ENCODE results near the gene EIF3D.
"Not testable (repeated sequence)": the region's sequence is repeated elsewhere in the genome, so short reads cannot be mapped to it uniquely, and the experiment has no call there.

EIF3D gene

GRCh38 chr22:36548606-36549005 is 19.6 kb upstream of the EIF3D start:
- DNase-seq, result no peak

GRCh38 chr22:36546932-36547331 is 18.0 kb upstream of the EIF3D start:
- DNase-seq, result no peak

DNA sequence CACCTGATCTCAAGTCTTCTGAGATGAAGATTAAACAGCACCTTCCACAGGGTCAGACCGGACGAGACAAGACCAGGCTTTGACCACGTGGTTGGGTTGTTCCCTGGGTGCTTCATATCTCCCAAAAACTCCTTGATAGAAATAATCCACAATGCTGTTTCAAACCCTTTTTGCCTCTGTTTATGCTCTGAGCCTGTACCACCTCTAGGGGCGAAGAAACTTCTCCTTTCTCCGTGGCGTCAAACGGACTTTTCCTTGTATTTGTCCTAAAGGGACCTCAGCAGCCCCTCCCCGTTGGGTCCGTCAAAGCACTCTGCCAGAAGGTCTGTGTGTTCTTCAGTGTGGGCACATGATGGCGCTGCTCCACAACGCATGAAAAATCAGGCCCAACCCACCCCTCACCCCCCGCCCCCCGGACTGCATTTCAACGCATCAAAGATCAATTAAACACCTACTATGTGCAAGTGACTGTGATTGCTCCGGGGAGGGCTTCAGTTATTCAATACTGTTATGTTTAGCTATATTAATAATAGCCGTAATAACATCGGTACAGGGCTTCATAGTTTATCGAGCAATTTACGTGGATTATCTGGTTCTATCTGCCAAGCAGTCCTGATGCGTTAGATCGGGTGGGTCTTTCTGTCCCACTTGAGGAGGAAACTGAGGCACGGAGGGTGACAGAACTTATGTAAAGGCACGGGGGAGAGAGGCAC is 17.3 kb upstream of the EIF3D start:
- peak; percentile 14 for DNase-seq

DNA sequence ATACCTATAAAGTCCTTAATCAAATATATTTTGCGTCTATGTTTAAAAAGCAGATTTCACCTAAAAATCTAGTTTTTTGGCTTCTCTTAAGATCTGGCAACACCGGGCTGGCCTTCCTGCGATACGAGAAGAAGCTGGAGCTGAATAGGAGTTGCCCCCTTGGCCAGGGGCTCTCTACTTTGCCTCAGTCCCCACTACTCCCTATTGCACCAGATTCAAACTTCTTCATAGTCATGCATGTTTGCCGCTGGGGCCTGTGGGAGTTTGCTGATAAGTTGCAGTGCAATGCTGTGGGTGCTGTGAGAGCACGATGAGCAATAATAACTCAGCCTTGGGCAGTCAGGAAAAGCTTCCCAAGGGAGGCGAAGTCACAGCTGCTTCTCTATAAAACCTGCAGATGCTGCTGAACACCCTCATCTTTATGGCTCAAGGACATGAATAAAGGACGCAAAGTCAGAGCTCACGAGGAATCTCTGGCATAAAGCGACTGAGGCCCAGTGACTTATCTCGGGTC is 15.2 kb upstream of the EIF3D start:
- no peak for DNase-seq

- no peak for DNase-seq
These were observed 13.0 kb upstream of the EIF3D start for GRCh38 chr22:36541831-36542411.

- no peak for DNase-seq
These were observed 12.1 kb upstream of the EIF3D start for GRCh38 chr22:36540867-36541642.

GRCh38 chr22:36538529-36538928 is 9.6 kb upstream of the EIF3D start:
- DNase-seq, result no peak

DNA sequence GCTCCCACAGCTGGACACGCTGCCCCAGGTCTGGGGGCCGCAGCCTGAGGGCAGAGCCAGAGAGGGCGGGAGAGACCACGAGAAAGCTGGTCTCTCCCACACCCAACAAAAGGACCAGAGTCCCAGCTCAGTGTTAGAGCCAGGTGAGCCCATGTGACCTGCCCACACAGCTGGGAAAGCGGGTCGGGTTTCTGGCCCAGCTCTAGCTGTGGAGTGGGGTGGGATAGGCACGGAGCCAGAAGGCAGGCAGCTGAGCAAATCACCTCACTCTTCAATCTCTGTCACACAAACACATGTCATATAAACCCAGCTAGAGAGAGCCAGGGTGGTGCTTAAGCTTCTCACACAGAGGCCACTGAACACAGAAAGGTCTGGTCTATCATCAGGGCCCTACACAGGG is 7.8 kb upstream of the EIF3D start:
- DNase-seq, result no peak

DNA sequence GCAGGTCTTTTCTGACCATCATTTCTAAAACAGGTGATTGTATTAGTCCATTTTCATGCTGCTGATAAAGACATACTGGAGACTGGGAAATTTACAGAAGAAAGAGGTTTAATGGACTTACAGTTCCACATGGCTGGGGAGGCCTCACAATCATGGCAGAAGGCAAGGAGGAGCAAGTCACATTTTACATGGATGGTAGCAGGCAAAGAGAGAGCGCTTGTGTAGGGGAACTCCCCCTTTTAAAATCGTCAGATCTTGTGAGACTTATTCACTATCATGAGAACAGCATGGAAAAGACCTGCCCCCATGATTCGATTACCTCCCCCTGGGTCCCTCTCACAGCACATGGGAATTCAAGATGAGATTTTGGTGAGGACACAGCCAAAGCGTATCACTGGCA is 4.4 kb upstream of the EIF3D start:
- not testable (repeated sequence) for DNase-seq

- DNase-seq, result no peak
These were observed 3.5 kb upstream of the EIF3D start for GRCh38 chr22:36532466-36532865.

- DNase-seq, result no peak
These were observed 625 bp downstream of the EIF3D start for GRCh38 chr22:36528341-36528740.

- no peak for DNase-seq
These were observed 6.3 kb downstream of the EIF3D start for GRCh38 chr22:36522662-36523061.

GRCh38 chr22:36520423-36520822 is 8.5 kb downstream of the EIF3D start:
- no peak for DNase-seq

GRCh38 chr22:36519906-36520305 is 9.1 kb downstream of the EIF3D start:
- DNase-seq, result not testable (repeated sequence)

DNA sequence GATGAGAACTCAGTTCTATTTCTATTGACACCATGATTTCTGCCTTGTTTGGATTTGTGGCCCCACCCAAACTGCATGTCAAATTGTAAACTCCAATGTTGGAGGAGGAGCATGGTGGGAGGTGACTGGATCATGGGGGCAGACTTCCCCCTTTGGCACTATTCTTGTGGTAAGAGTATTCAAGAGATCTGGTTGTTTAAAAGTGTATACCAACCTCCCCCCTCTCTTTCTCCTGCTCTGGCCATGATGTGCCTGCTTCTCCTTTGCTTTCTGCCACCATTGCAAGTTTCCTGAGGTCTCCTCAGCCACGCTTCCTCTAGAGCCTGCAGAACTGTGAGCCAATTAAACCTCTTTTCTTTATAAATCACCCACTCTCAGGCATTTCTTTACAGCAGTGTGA is 14.2 kb downstream of the EIF3D start:
- DNase-seq, result no peak

GRCh38 chr22:36512991-36513390 is 16.0 kb downstream of the EIF3D start:
- DNase-seq, result no peak

DNA sequence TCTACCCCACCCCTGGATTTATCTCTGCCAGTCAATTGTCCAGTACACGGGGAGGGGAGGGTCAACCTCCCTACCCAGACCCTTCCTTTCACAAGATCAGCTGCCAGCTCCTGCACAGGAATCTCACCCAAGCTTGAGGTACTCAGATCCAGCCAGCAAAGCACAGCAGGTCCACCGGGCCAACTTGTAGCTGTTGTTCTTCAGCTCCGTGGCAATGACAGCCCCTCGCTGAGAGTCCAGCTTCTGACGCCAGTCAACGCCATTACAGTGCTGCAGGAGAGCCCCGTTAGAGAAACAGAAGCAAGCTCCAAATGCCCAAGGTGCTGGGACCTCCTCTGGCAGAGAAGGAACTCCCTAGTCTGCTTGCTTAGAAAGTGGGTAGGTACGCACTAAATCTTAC is 16.6 kb downstream of the EIF3D start:
- DNase-seq, result no peak

- no peak for DNase-seq
These were observed 17.7 kb downstream of the EIF3D start for GRCh38 chr22:36510966-36511881.

GRCh38 chr22:36510384-36510783 is 18.6 kb downstream of the EIF3D start:
- DNase-seq, result no peak

- no peak for DNase-seq
These were observed 21.4 kb downstream of the EIF3D start for GRCh38 chr22:36507518-36508010.

DNA sequence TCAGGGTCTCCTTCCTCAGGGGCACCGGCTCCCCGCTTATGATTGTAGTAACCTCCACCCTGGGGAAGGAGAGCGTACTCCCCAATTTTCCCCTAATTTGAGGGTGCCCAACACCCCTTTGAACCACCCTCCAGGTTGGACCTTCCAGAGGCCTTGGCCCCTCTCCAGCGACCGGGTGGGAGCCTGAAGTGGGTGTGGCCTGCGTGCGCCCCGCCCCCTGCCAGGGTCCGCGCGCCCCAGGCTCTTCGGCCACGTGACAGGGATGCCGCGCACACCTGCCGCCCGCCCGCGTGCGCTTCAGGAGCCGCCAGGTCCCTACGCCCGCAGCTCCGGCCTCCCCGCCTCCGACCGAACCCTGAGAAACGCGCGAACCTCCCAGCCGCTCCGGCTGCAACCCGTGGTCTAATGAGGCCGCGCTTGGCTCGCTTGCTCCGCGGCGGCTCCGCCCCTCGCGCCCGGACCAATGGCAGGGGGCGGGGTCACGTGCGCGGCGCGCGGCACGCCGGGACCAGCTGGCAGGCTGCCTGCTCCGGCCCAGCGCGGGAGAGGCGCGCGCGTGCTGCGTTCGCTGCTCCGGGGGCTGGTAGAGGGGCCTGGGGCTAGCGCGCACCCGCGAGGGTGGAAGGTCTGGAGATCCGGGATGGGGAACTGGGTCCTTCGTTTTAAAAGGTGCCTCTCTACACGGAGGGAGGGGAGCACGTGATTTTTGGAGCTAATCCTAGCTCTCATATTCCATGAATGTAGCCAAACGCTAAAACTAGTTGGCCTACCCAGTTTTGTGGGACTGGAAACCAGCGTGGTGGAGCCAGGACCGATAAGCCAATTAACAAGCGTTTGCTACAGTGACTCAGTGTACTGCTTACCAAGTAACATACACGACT is 22.1 kb downstream of the EIF3D start, which contains the start of gene FOXRED2:
Gene FOXRED2, minus strand, starts transcription at position 404 of the 881 bp plus-strand sequence. CDS start 618 bp downstream, outside the sequence.
- DNase-seq, result peak; percentile 37

Data from NCI-H526 treated with DMSO at 0.1 percent for 48 hours (cell line).